Fibroblast of upper back skin (primary cell): ENCODE data around the gene SETD9.

Source experiments
- DNase-seq: peaks from one replicate; pipeline ENCODE4 v3.0.0-alpha.2; 2013

SETD9 gene

DNA sequence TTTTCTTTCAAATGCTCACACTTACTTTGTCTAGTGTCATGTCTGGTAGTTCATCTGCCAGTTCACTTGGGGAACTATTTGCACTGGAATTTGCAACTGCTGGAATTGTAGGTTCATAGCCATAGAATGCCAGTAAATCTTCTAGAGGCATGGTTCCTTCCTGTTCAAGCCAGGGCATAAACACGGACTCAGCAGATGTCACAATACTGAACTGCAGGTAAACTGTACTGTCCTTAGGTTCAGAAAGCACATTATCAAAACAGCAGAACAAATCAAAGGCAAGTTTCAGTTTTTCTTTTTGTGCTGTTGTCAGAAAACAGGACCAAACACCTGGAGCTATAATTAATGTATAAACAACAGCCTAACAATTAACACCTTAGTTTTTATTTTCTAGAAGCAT is 29.5 kb downstream of the SETD9 start:
- DNase-seq = no peak

DNA sequence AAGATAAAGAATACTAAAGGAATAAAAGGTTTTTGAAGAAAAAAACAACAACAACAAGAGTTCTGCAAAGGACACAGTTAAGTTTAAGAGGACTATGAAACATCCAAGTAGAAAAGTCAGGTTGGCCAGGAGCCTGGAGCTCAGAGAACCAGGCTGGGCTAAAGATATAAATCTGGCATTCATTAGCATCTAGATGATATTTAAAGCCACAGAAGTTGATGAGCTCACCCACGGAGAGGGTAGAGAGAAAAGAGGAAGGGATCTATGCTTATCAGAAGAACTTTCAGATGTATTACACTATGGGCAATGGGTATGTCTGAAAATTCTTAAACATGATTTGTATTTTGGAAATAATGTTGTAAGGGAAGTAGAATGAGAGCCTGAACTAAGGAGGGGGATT is 32.6 kb downstream of the SETD9 start:
- DNase-seq = peak; percentile 79

DNA sequence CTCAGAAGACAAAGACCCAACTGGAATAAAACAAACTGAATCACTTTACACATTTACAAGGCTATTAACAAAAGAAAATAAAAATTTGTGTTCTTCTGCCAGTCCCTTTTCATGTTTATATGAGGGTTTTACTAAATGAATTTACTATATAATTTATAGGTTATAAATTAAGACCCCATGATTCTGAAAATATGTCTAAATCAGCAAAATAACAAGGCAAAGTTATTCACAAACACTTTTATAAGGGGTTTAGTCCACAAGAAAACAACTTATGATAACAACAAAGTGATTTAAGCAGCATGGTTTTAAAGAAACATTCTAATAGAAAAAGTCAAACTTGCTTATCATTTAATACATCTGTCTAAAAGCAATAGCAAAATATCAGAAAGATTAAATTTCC is 37.7 kb downstream of the SETD9 start:
- DNase-seq = no peak

DNA sequence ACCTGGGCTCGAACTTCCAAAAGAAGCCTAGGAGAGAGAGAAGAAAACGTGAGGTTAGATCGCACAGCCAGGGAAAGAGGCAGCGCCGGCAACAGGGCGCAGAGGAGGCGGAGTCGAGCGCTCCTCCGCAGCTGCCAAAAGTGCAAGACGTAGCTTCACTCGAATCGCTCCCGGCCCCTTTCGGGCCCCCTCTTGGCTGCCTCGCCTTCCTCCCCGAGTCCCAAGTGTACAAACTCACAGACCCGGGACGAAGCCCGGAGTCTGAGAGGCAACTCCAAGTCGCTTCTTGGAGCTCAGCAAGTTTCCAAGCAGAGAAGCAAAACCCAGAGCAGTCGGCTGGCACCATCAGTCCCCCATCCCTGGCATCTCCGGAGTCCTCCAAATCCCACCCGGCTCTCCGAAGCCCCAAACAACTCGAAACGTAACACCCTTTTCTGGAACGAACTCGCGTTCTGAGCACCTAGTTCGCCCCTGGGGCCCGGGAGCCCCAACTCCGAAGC is 41.3 kb downstream of the SETD9 start:
- peak; percentile 70 for DNase-seq

DNA sequence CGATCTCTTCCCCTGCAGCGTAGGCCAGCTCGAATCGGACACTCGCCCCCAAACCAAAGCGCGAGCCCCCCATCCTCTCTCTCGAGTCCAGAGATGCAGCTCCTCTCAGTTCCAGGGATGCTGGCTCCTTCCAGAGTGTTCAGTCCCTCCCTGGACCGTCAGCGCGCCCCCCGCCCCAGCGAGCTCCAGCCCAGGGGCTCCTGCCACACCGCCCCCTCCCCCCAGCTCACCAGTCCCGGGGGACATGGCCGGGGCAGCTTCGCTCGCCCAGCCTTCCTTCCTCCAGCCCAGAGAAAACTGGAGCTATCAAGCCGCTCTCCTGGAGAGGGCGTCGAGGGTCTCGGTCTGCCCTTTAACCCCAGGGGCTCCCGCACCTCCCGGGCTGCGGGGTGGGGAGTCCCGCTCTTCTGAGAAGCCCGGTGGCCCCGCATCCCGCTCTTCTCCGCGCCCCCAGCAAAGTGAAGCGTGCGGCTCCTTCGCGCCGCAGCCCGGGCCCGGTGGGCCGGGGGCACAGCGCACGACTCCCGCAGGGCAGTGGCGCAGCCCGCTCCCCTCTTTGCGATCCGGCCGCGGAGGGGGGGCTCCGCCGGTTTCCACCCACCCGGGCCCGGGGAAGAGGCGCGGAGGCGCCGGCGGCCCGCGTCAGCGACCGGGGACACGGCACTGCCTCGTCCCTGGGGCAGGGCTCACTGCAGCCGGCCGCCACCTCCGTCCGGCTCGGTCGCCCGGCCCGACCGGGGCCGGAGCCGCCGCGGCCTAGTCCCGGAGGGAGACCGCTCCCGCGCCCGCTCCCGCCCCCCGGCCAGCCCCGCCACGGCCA is 41.9 kb downstream of the SETD9 start:
- no peak for DNase-seq

DNA sequence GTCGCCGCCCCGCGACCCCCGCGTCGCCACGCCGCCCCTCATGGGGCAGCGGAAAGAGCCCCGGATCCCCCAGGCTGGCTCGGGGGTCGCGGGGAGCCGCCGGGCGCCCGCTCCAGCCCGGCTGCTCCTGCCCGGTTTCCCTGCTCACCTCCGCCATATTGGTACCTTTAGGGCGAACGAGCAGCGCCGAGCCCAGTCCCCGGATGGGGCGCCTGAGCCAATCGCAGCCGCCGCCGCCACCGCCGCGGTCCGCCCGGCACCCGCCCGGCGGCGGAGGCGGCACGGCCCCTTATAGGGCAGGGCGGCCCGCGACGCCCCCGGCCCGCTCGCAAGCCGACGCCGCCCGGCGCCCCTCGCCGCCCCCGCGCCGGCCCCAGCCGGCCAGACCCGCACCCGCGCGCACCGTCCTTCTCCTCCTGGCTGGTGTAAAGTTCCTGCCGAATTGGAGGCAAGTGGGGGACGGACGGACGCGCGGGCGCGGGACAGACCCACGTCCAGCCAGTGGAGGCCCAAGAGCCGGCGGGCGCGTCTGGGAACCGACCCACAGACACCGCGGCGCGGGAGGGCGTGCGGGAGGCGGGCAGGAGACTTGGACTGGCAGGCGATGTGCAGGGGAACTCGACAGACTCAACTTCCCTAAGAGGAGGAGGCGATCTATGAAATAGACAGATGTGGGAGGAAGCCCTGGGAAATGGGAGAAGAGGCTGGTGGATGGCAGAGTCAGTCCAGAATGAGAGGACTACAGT is 42.7 kb downstream of the SETD9 start, which contains the start of gene MIER3:
Gene MIER3 (minus strand): TSS at position 178 of the 746 bp plus-strand sequence. CDS start 21 bp downstream, at position 157.
- peak; percentile 71 for DNase-seq

DNA sequence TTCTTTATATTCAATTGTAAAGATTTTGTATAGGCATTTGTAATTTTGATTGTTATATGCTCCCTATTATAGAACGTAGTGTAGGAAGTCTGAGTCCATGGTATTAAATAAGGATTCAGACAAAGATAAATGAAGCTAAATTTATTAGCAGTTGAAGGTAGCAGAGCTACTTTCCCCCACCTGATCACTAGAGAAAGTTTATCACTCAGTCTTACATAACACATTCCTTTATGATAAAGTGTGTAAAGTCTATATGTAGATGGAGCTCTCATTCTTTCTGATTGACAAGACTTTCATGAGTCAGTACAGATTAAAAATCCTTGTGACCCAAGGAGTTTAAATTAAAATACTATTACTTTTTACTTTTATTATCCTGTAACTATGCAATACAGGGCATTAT is 44.9 kb downstream of the SETD9 start:
- DNase-seq = no peak

DNA sequence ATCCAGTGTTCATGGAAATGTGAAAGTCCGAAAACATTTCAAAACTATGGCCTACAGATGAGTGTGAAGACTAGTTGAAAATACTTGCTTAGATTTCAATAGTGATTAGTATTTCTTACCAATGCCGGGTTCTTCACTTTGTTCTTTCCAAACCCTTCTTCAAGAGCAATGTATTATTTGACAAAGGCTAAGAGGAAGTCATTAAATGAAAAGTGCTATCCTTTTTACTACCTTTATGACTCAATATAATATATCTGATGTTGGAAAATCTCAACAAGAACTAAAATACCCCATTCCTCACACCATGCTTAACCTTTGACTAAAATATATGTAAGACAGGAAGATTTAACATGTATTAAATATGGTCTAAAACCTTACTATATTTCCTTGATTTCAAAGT is 49.2 kb downstream of the SETD9 start:
- no peak for DNase-seq

DNA sequence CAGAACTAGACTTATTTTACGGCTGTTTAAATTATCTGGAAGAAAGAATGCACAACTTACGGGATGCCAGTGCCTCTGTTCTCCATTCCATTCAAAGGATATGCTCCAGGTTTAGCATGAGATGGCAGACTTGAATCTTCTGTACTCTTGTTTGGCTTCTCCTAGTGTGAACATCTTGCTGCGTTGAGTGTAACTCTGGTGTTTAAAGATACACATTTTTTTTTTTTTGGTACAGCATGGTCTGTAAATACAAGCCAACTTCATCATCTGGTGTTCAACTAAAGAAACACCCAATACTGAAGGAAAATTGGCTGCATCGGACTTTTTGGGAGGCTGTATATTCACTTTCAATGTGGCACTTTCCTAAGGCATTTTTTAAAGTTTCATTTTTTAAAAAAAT is 49.9 kb downstream of the SETD9 start:
- no peak for DNase-seq

DNA sequence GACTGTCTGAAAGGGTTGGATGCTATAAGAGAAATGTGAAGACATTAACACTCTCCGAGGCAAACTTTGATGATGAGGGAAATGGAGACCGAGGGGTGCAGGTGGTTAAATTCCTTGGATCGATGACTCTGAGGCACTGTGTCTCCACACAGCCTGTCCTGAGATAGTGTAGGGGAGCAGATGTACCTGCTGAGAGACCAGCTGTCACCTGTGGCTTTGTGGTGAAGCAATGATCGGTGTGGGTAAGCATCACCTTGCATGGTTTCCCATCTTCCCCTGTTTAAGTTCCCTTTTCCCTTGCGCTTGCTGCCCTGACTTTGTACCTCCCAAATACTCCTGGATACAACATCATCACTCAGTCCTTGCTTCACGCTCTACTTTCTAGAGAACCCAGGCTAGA is 52.4 kb downstream of the SETD9 start:
- no peak for DNase-seq

DNA sequence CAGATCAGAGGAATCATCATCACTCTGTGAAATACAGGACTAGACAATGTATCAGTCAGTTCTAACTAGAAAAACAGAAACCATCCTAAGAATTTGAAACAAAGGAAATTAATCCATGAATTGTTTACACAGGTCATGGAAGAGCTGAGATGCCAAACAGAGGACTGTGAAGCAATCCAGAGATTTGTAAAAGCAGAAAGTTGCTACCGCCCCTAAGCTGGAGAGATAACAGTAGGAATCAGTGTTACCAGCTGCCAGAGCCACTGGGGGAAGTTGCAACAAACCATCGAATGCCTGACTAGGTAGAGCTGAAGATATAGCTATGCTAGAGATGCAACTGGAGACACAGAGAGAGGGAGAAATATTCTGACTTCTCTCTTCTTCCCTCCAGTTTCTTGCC is 52.9 kb downstream of the SETD9 start:
- no peak for DNase-seq

DNA sequence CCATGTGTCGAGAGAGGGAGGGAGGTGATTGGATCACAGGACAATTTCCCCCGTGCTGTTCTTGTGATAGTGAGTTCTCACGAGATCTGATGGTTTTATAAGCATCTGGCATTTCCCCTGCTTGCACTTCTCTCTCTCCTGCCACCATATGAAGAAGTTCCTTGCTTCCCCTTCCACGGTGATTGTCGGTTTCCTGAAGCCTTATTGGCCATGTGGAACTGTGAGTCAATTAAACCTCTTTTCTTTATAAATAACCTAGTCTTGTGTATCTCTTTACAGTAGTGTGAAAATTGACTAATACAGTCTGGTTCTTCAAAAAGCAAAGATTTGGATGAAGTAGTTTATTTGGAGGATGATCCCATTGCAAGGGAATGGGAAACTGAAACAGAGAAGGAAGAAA is 53.9 kb downstream of the SETD9 start:
- no peak for DNase-seq

DNA sequence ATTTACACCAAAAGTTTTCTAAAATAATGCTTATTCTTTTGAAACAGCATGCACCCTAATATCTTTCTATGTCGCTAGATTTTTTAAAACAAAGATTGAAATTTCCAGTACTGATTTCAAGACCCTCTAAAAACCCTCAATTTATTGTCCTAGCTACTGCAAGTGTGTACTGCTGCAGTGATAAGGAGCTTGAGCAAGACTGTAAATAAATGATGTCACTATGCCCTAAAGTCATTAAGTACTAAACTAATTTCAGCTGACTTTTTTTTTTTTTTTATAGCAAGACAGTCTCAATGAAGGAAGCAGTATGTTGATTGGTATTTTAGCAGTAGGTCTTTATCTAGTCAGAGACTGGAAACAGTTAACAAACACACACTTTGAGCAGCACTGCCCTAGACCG is 54.8 kb downstream of the SETD9 start:
- DNase-seq = no peak
